H1 (cell line): ENCODE measurements around the gene C17orf113. TPM values are rescaled to one million over a fixed set of nuclear protein-coding genes. Genes with fewer than 3 reads are reported as not detected.

ENCODE experiments used
- CTCF ChIA-PET: fragments of 300-600 bp; sonication (Branson Sonifier 250); formaldehyde crosslinking; loops from one replicate; lab custom pipeline; 2021; ENCODE audit not compliant: partially characterized antibody; lab: Charles Lee
- POLR2A ChIA-PET: fragments of 300-600 bp; sonication (Branson Sonifier 250); formaldehyde crosslinking; loops from one replicate; lab custom pipeline; 2021; ENCODE audit warnings: inconsistent platforms; ENCODE audit not compliant: partially characterized antibody; lab: Charles Lee
- DNase-seq, 2 experiments: peaks; one replicate each; pipeline versions ENCODE4 v3.0.0 to v3.0.0-alpha.2; 2010 to 2022; ENCODE audit warnings: low spot score in 2 of 2, low read depth in 1 of 2, mixed read lengths in 1 of 2
- FAIRE-seq: peaks from 2 replicates; lab custom pipeline; 2011; peaks lifted over from hg19 to GRCh38; lab: Jason Lieb, UNC
- H2AFZ ChIP-seq: 2 replicates; pipeline ENCODE4 v1.8.1; 2012; ENCODE audit warnings: low read length, inconsistent platforms
- H2AK5ac ChIP-seq: 2 replicates; pipeline ENCODE4 v1.6.1; 2013; ENCODE audit warnings: low read depth, low read length
- H2BK120ac ChIP-seq: replicated peaks from 2 replicates; pipeline ENCODE3; 2013; ENCODE audit warnings: low read depth, low read length, inconsistent platforms
- H2BK12ac ChIP-seq: 2 replicates; pipeline ENCODE4 v1.6.1; 2013; ENCODE audit warnings: low read depth, low read length
- H2BK15ac ChIP-seq: 2 replicates; pipeline ENCODE4 v1.6.1; 2013; ENCODE audit warnings: low read length
- H2BK20ac ChIP-seq: 2 replicates; pipeline ENCODE4 v1.6.1; 2013; ENCODE audit warnings: low read length
- H2BK5ac ChIP-seq: 2 replicates; pipeline ENCODE4 v1.6.1; 2013; ENCODE audit warnings: low read depth, low read length
- H3K14ac ChIP-seq: 2 replicates; pipeline ENCODE4 v1.6.1; 2013; ENCODE audit warnings: inconsistent platforms; ENCODE audit not compliant: insufficient read length
- H3K18ac ChIP-seq: 2 replicates; pipeline ENCODE4 v1.6.1; 2013; ENCODE audit warnings: low read length; ENCODE audit errors: extremely low read depth
- H3K23ac ChIP-seq: 2 replicates; pipeline ENCODE4 v1.6.1; 2013; ENCODE audit warnings: inconsistent platforms; ENCODE audit not compliant: insufficient read length
- H3K23me2 ChIP-seq: 2 replicates; pipeline ENCODE4 v1.6.1; 2013; ENCODE audit warnings: low read depth, low read length
- H3K27ac ChIP-seq: 2 replicates; pipeline ENCODE4 v1.6.1; 2011; ENCODE audit warnings: low read depth, low read length, inconsistent platforms
- H3K27me3 ChIP-seq, 4 experiments: replicated peaks in 1 of 4; 1 replicate in 1 of 4; 2 replicates in 3 of 4; pipeline versions ENCODE4 v1.6.1 to v1.8.1; 2011 to 2013; ENCODE audit warnings: low read length in 3 of 4, mild to moderate bottlenecking in 3 of 4, inconsistent platforms in 2 of 4, mixed read lengths in 2 of 4, moderate library complexity in 1 of 4; ENCODE audit not compliant: control insufficient read depth in 3 of 4, insufficient read depth in 3 of 4; ENCODE audit errors: extremely low read depth in 1 of 4
- H3K36me3 ChIP-seq, 4 experiments: 2 replicates each; pipeline versions ENCODE4 v1.6.1 to v1.8.1; 2011 to 2013; ENCODE audit warnings: mild to moderate bottlenecking in 4 of 4, low read length in 3 of 4, moderate library complexity in 2 of 4, control low read depth in 1 of 4, inconsistent platforms in 1 of 4; ENCODE audit not compliant: insufficient read depth in 4 of 4, control insufficient read depth in 2 of 4
- H3K4ac ChIP-seq: replicated peaks from 2 replicates; pipeline ENCODE3; 2013; ENCODE audit warnings: low read length, low read depth, mixed read lengths, inconsistent platforms; ENCODE audit not compliant: insufficient read length
- H3K4me1 ChIP-seq, 4 experiments: replicated peaks in 1 of 4; 1 replicate in 1 of 4; 2 replicates in 3 of 4; pipeline versions ENCODE4 v1.6.1 to v1.8.1; 2011 to 2013; ENCODE audit warnings: low read length in 3 of 4, inconsistent platforms in 2 of 4, mixed read lengths in 1 of 4; ENCODE audit not compliant: insufficient read depth in 4 of 4, control insufficient read depth in 3 of 4
- H3K4me2 ChIP-seq, 2 experiments: 2 replicates each; pipeline versions ENCODE4 v1.6.1 to v1.8.1; 2011 to 2013; ENCODE audit warnings: low read depth in 2 of 2, low read length in 2 of 2, control low read depth in 1 of 2, inconsistent platforms in 1 of 2, mild to moderate bottlenecking in 1 of 2; ENCODE audit not compliant: insufficient read depth in 1 of 2
- H3K4me3 ChIP-seq, 4 experiments: fragments of 200-600, 300-600 bp in 1 of 4; sonication (generic), shearing (Covaris generic), sonication (Bioruptor Twin) in 1 of 4; 2 replicates each; pipeline versions ENCODE4 v1.5.1 to v1.8.1; 2011 to 2016; ENCODE audit warnings: low read length in 4 of 4, low read depth in 3 of 4, control low read depth in 2 of 4, inconsistent platforms in 2 of 4, mild to moderate bottlenecking in 2 of 4, mixed read lengths in 1 of 4, moderate library complexity in 1 of 4; ENCODE audit not compliant: insufficient read depth in 2 of 4; ENCODE audit errors: extremely low read depth in 1 of 4
- H3K56ac ChIP-seq: replicated peaks from 2 replicates; pipeline ENCODE3; 2013; ENCODE audit warnings: low read depth, mild to moderate bottlenecking, mixed read lengths, low read length, inconsistent platforms; ENCODE audit not compliant: insufficient read length
- H3K79me1 ChIP-seq: 2 replicates; pipeline ENCODE4 v1.6.1; 2013; ENCODE audit warnings: low read depth, low read length, control low read depth
- H3K79me2 ChIP-seq, 2 experiments: 2 replicates each; pipeline versions ENCODE4 v1.6.1 to v1.8.1; 2012 to 2013; ENCODE audit warnings: low read length in 2 of 2, mild to moderate bottlenecking in 2 of 2, inconsistent platforms in 1 of 2; ENCODE audit not compliant: insufficient read depth in 2 of 2, control insufficient read depth in 1 of 2
- H3K9ac ChIP-seq, 4 experiments: replicated peaks in 1 of 4; 1 replicate in 1 of 4; 2 replicates in 3 of 4; pipeline versions ENCODE4 v1.6.1 to v1.8.1; 2011 to 2013; ENCODE audit warnings: low read depth in 3 of 4, low read length in 3 of 4, control low read depth in 2 of 4, mild to moderate bottlenecking in 2 of 4, moderate library complexity in 2 of 4, inconsistent platforms in 1 of 4; ENCODE audit errors: extremely low read depth in 1 of 4
- H3K9me3 ChIP-seq, 2 experiments: 2 replicates each; pipeline versions ENCODE4 v1.6.1 to v1.8.1; 2012 to 2013; ENCODE audit warnings: mild to moderate bottlenecking in 2 of 2, moderate library complexity in 2 of 2, control low read depth in 1 of 2, inconsistent platforms in 1 of 2, low read depth in 1 of 2, low read length in 1 of 2, mixed read lengths in 1 of 2; ENCODE audit not compliant: insufficient read depth in 2 of 2
- H4K20me1 ChIP-seq, 2 experiments: replicated peaks in 1 of 2; 2 replicates each; pipeline versions ENCODE3 to v1.8.1; 2011 to 2013; ENCODE audit warnings: inconsistent platforms in 2 of 2, low read length in 2 of 2, mild to moderate bottlenecking in 1 of 2; ENCODE audit not compliant: insufficient read depth in 2 of 2, control insufficient read depth in 1 of 2
- H4K5ac ChIP-seq: 2 replicates; pipeline ENCODE4 v1.6.1; 2013; ENCODE audit warnings: low read length, low read depth, mixed read lengths, inconsistent platforms; ENCODE audit not compliant: insufficient read length
- H4K8ac ChIP-seq: 2 replicates; pipeline ENCODE4 v1.8.0; 2013; ENCODE audit warnings: mild to moderate bottlenecking, moderate library complexity, low read length, inconsistent platforms; ENCODE audit not compliant: insufficient read depth; ENCODE audit errors: extremely low read depth
- H4K91ac ChIP-seq: replicated peaks from 2 replicates; pipeline ENCODE3; 2013; ENCODE audit warnings: low read length, mixed read lengths, inconsistent platforms; ENCODE audit not compliant: insufficient read length
- ATF3 ChIP-seq: IDR thresholded peaks from 2 replicates; pipeline ENCODE4 v1.6.1; 2011; ENCODE audit warnings: low read depth, mild to moderate bottlenecking, low read length; ENCODE audit not compliant: insufficient read depth
- CEBPB ChIP-seq: IDR thresholded peaks from 2 replicates; pipeline ENCODE4 v1.6.1; 2012; ENCODE audit warnings: low read depth, low read length
- CHD1 ChIP-seq: IDR thresholded peaks from 2 replicates; pipeline ENCODE4 v1.6.1; 2012; ENCODE audit warnings: low read depth, low read length, improper control_type of control experiment
- CTBP2 ChIP-seq: IDR thresholded peaks from 2 replicates; pipeline ENCODE4 v1.7.0; 2011; ENCODE audit warnings: borderline replicate concordance, mild to moderate bottlenecking, moderate library complexity, mixed read lengths, low read length; ENCODE audit not compliant: insufficient read depth, insufficient read length
- GABPA ChIP-seq: IDR thresholded peaks from 2 replicates; pipeline ENCODE4 v1.6.1; 2011; ENCODE audit warnings: mild to moderate bottlenecking, low read length, moderate library complexity, borderline replicate concordance; ENCODE audit not compliant: insufficient read depth
- GTF2F1 ChIP-seq: IDR thresholded peaks from 2 replicates; pipeline ENCODE4 v1.6.1; 2012; ENCODE audit warnings: low read depth, low read length, improper control_type of control experiment, borderline replicate concordance
- KDM1A ChIP-seq: fragments of 200-600, 300-600 bp; sonication (generic); IDR thresholded peaks from 2 replicates; pipeline ENCODE4 v1.7.1; 2016; ENCODE audit warnings: mild to moderate bottlenecking, low read length, borderline replicate concordance
- KDM5A ChIP-seq: fragments of 200-600 bp; IDR thresholded peaks from 2 replicates; pipeline ENCODE4 v1.7.1; 2012; ENCODE audit warnings: mild to moderate bottlenecking, low read length, inconsistent platforms, mixed read lengths
- RFX5 ChIP-seq: IDR thresholded peaks from 2 replicates; pipeline ENCODE4 v1.6.1; 2011; ENCODE audit warnings: low read depth, low read length, improper control_type of control experiment, borderline replicate concordance
- RXRA ChIP-seq: IDR thresholded peaks from 2 replicates; pipeline ENCODE4 v1.6.1; 2011; ENCODE audit warnings: low read depth, mild to moderate bottlenecking, low read length, moderate library complexity; ENCODE audit not compliant: insufficient read depth
- SP1 ChIP-seq: IDR thresholded peaks from 2 replicates; pipeline ENCODE4 v1.6.1; 2011; ENCODE audit warnings: low read depth, low read length
- WGBS, 2 experiments: shearing (Covaris generic) in 1 of 2; methylation state at CpG; one replicate each; pipeline versions ENCODE4 v1.1.6 to v1.1.7; 2013 to 2015; ENCODE audit warnings: low lambda C conversion rate in 2 of 2, mixed read lengths in 2 of 2, inconsistent platforms in 1 of 2, low coverage in 1 of 2, missing lambda C conversion rate in 1 of 2; ENCODE audit not compliant: insufficient replicate concordance in 2 of 2, insufficient coverage in 1 of 2, insufficient read length in 1 of 2; ENCODE audit errors: extremely low coverage in 1 of 2, missing lambda C conversion rate in 1 of 2; 5-methylcytosine and 5-hydroxymethylcytosine counted together
- polyA plus RNA-seq, 7 experiments: library from polyadenylated mRNA; depleted of rRNA in 3 of 7; stranded (reverse) in 5 of 7; unstranded in 2 of 7; fragments of >200 nt in 5 of 7; fragments of 200-250 nt in 2 of 7; gene quantifications; 1 replicate in 5 of 7; 2 replicates in 1 of 7; 4 replicates in 1 of 7; pipeline versions ENCODE4 v1.2.1 to v1.2.3, GENCODE V29; 2011 to 2013; ENCODE audit warnings: missing spikeins in 2 of 7, mixed read lengths in 2 of 7
- total RNA-seq: library from RNA; stranded (reverse); fragmentation: NEBNext Ultra II Directional; extraction: Animal tissue kit (Norgen Biotek cat#: 25700); gene quantifications from 2 replicates; pipeline ENCODE4 v1.2.1, GENCODE V29; 2021

Gene C17orf113
- total and polyA plus RNA-seq, 2 of the 8 experiments (the other 6 are each of a cell fraction or from before 2014, with no cell fraction given) = 1.0 to 1.4 TPM

- ChIA-PET POLR2A (interaction anchor here (0.9 to 2.5 kb wide), 4 partner anchors 12 to 26 kb away, joined by 3 to 8 read pairs (median 4); partner anchors contain the start of gene CNP), CTCF (no interaction called here)
- H3K23ac ChIP-seq = no peak overlapping the region
- no peak overlapping the region for H2AFZ ChIP-seq
- H2BK15ac ChIP-seq = no peak overlapping the region
- 92% methylated on average over 3 of the region's 3 CpGs; no CpG with 5 or more reads in 1 of the 2 experiments for WGBS, 2 experiments
- TF ChIP-seq KDM5A (no peak), RFX5 (no peak), CTBP2 (no peak), CHD1 (no peak), GTF2F1 (no peak), RXRA (no peak), SP1 (no peak), ATF3 (no peak), CEBPB (no peak), GABPA (no peak), KDM1A (no peak)
- no peak overlapping the region for H3K4ac ChIP-seq
- H3K56ac ChIP-seq = no peak overlapping the region
- H4K91ac ChIP-seq = no peak overlapping the region
- no peak overlapping the region for H2AK5ac ChIP-seq
- peaks cover 47 to 91% (median 80%) of the 10 kb centered on the region in 4 experiments for H3K36me3 ChIP-seq
- H2BK120ac ChIP-seq = no peak overlapping the region
- no peaks in the 10 kb centered on the region for H3K79me1 ChIP-seq
- H3K4me3 ChIP-seq = no peak overlapping the region
- no peak overlapping the region for H4K8ac ChIP-seq
- H3K18ac ChIP-seq = no peak overlapping the region
- DNase-seq = no peak
- H4K20me1 ChIP-seq = peaks cover 5 to 8% of the 10 kb centered on the region in 2 experiments
- no peaks in the 10 kb centered on the region; the same call in 1 of the 2 replicates for H3K23me2 ChIP-seq
- no peak overlapping the region for H2BK5ac ChIP-seq
- no peak overlapping the region for H4K5ac ChIP-seq
- no peak overlapping the region for H3K4me2 ChIP-seq
- H3K14ac ChIP-seq = no peak overlapping the region
- H3K27ac ChIP-seq = no peak overlapping the region
- FAIRE-seq = no peak
- H3K9me3 ChIP-seq = no peaks in the 10 kb centered on the region
- H3K9ac ChIP-seq = no peak overlapping the region
- H2BK12ac ChIP-seq = no peak overlapping the region
- H3K27me3 ChIP-seq = no peaks in the 10 kb centered on the region
- no peaks in the 10 kb centered on the region for H3K79me2 ChIP-seq
- no peaks in the 10 kb centered on the region for H3K4me1 ChIP-seq
- no peak overlapping the region for H2BK20ac ChIP-seq
Measured at GRCh38 chr17:41992576-41992975, 57.8 kb downstream of the C17orf113 start.
